K562 (cell line): Measurements from ENCODE around the gene RPL15. TPM values are rescaled to one million over a fixed set of nuclear protein-coding genes. Genes with fewer than 3 reads are reported as not detected.

Experiments used
- DMBX1 ChIP-seq: fragments of 250-450 bp; sonication (Bioruptor Pico); IDR thresholded peaks from 2 replicates; pipeline ENCODE4 v1.8.0; 2022; ENCODE audit warnings: inconsistent platforms, mild to moderate bottlenecking, moderate library complexity, borderline replicate concordance
- ETS2 ChIP-seq: IDR thresholded peaks from 2 replicates; pipeline ENCODE4 v1.6.1; 2016; ENCODE audit warnings: borderline replicate concordance, missing genetic modification characterization, mild to moderate bottlenecking, moderate library complexity, missing compliant biosample characterization; ENCODE audit not compliant: poor library complexity, severe bottlenecking
- HMG20A ChIP-seq: fragments of 450-650 bp; formaldehyde crosslinking; conservative IDR thresholded peaks from 2 replicates; pipeline ENCODE4 v1.4.0; 2020; ENCODE audit warnings: mild to moderate bottlenecking, mixed read lengths
- MBD2 ChIP-seq: sonication (generic); IDR thresholded peaks from 2 replicates; pipeline ENCODE4 v1.6.1; 2016; ENCODE audit warnings: low read depth, borderline replicate concordance
- POLR2A ChIP-seq: fragments of 450-650 bp; conservative IDR thresholded peaks from 2 replicates; pipeline ENCODE4 v1.6.1; 2016
- RFX7 ChIP-seq: fragments of 250-450 bp; sonication (Bioruptor Pico); IDR thresholded peaks from 2 replicates; pipeline ENCODE4 v1.5.1; 2021; ENCODE audit warnings: mild to moderate bottlenecking
- RNF2 ChIP-seq: sonication (generic); IDR thresholded peaks from 2 replicates; pipeline ENCODE4 v1.6.1; 2016
- ZKSCAN8 ChIP-seq: fragments of 200-800 bp; sonication (Bioruptor generic); IDR thresholded peaks from 2 replicates; pipeline ENCODE4 v1.6.1; 2016; ENCODE audit warnings: missing genetic modification characterization, missing compliant biosample characterization
- ZNF347 ChIP-seq: fragments of 450-650 bp; formaldehyde crosslinking; IDR thresholded peaks from 2 replicates; pipeline ENCODE4 v1.4.0; 2020; ENCODE audit warnings: low read depth, mild to moderate bottlenecking, moderate library complexity
- polyA plus RNA-seq, 8 experiments: library from polyadenylated mRNA; depleted of rRNA in 4 of 8; stranded (reverse) in 5 of 8; unstranded in 3 of 8; fragments of >200 nt; fragmentation: Nextera tagmentation in 2 of 8; fragmentation: Illumina TruSeq in 1 of 8; extraction: Ambion mirVana in 2 of 8; extraction: Trizol in 1 of 8; gene quantifications; 2 replicates each; pipeline versions ENCODE4 v1.2.1 to v1.2.3, GENCODE V29; 2011 to 2014; ENCODE audit warnings: inconsistent platforms in 1 of 8, missing spikeins in 1 of 8
- total RNA-seq, 7 experiments: library from RNA; depleted of rRNA in 6 of 7; stranded (reverse); fragments of >200 nt in 6 of 7; fragmentation: Illumina TruSeq in 2 of 7; extraction: Trizol in 2 of 7; gene quantifications; 2 replicates each; pipeline versions ENCODE4 v1.2.1 to v1.2.3, GENCODE V29; 2011 to 2021; ENCODE audit warnings: low replicate concordance in 1 of 7
- TF ChIP-seq, protein P1 (sequence below): fragments of 250-450 bp; sonication (Bioruptor Pico); IDR thresholded peaks from 2 replicates; pipeline ENCODE4 v1.5.0; 2021
- TF ChIP-seq, protein P2 (sequence below): fragments of 450-650 bp; IDR thresholded peaks from 2 replicates; pipeline ENCODE4 v1.6.1; 2016; ENCODE audit warnings: low read depth

Gene RPL15
- total and polyA plus RNA-seq, 9 of the 15 experiments (the other 6 are each of a cell fraction or from before 2014, with no cell fraction given), result 2,393 to 8,850 (median 3,928) TPM

DNA sequence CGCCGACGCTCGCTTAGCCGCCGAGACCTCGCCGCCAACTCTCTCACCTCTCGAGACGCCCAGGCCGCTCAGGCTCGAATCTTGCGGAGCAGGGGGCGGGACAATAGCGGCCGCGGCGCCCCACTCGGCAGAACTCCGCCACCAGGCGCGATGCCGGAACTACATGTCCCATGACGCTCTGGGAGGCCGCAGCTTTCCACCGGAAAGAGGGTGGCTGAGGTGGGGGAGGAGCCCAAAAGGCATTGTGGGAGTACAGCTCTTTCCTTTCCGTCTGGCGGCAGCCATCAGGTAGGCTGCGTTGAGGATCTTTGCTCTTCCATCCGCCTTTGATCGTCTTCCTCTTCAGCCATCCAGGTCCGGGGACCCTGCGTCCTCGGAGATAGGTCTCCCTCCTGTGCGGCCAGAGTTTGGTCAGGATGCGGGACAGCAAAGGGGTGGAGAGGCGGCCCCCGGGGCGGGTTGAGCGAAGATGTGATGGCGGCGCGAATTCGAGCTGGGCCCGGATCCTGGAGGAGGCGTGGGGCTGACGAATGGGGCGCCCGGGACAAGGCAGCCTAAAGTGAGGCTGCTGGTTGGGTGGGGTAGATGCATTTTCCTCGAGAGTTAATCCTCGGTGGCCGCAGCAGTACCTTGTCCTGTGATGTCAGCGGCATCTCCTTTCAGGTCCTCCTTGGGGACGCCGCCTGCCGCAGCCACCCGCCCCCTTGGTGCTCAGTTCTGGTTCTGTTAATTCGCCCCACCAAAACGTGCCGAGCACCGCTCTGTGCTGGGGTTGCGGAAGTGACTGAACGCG, at the start of gene RPL15, which contains the start of gene NKIRAS1 (continued):
- TF ChIP-seq RNF2 (peak; percentile 79), HMG20A (0 out of 2 replicates have a peak, but pooled peaks have one; percentile 22), ETS2 (tag) (no peak), ZKSCAN8 (no peak), RFX7 (CRISPR knock-in tag) (no peak), ZNF347 (CRISPR knock-in tag) (no peak), MBD2 (peak; percentile 96), DMBX1 (CRISPR knock-in tag) (0 out of 2 replicates have a peak, but pooled peaks have one; percentile 44), POLR2A (peak; percentile 100)
- TF ChIP-seq, protein P1, sequence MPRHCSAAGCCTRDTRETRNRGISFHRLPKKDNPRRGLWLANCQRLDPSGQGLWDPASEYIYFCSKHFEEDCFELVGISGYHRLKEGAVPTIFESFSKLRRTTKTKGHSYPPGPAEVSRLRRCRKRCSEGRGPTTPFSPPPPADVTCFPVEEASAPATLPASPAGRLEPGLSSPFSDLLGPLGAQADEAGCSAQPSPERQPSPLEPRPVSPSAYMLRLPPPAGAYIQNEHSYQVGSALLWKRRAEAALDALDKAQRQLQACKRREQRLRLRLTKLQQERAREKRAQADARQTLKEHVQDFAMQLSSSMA (CRISPR knock-in tag), result 0 out of 2 replicates have a peak, but pooled peaks have one; percentile 62
- TF ChIP-seq, protein P2, sequence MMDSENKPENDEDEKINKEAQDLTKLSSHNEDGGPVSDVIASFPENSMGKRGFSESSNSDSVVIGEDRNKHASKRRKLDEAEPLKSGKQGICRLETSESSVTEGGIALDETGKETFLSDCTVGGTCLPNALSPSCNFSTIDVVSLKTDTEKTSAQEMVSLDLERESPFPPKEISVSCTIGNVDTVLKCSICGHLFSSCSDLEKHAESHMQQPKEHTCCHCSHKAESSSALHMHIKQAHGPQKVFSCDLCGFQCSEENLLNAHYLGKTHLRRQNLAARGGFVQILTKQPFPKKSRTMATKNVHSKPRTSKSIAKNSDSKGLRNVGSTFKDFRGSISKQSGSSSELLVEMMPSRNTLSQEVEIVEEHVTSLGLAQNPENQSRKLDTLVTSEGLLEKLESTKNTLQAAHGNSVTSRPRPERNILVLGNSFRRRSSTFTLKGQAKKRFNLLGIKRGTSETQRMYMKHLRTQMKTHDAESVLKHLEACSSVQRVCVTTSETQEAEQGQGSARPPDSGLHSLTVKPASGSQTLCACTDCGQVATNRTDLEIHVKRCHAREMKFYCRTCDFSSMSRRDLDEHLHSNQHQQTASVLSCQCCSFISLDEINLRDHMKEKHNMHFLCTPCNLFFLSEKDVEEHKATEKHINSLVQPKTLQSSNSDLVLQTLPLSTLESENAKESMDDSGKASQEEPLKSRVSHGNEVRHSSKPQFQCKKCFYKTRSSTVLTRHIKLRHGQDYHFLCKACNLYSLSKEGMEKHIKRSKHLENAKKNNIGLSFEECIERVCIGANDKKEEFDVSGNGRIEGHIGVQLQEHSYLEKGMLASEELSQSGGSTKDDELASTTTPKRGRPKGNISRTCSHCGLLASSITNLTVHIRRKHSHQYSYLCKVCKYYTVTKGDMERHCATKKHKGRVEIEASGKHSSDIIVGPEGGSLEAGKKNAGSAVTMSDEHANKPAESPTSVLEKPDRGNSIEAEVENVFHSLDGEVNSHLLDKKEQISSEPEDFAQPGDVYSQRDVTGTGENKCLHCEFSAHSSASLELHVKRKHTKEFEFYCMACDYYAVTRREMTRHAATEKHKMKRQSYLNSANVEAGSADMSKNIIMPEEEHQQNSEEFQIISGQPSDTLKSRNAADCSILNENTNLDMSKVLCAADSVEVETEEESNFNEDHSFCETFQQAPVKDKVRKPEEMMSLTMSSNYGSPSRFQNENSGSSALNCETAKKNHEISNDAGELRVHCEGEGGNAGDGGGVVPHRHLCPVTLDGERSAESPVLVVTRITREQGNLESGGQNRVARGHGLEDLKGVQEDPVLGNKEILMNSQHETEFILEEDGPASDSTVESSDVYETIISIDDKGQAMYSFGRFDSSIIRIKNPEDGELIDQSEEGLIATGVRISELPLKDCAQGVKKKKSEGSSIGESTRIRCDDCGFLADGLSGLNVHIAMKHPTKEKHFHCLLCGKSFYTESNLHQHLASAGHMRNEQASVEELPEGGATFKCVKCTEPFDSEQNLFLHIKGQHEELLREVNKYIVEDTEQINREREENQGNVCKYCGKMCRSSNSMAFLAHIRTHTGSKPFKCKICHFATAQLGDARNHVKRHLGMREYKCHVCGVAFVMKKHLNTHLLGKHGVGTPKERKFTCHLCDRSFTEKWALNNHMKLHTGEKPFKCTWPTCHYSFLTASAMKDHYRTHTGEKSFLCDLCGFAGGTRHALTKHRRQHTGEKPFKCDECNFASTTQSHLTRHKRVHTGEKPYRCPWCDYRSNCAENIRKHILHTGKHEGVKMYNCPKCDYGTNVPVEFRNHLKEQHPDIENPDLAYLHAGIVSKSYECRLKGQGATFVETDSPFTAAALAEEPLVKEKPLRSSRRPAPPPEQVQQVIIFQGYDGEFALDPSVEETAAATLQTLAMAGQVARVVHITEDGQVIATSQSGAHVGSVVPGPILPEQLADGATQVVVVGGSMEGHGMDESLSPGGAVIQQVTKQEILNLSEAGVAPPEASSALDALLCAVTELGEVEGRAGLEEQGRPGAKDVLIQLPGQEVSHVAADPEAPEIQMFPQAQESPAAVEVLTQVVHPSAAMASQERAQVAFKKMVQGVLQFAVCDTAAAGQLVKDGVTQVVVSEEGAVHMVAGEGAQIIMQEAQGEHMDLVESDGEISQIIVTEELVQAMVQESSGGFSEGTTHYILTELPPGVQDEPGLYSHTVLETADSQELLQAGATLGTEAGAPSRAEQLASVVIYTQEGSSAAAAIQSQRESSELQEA, result no peak
